Left lung (tissue), 10 donors: Measurements from ENCODE around the gene C16orf92. TPM values are rescaled to one million over a fixed set of nuclear protein-coding genes. Genes with fewer than 3 reads are reported as not detected.
A peak's percentile ranks its signal among the peaks of the same experiment; 100 is the strongest.

ENCODE experiments used
- ATAC-seq: fragments of 200-7000 bp; cut with Tn5 transposase; one replicate; pipeline ENCODE4 v1.9.1; 2020; ENCODE audit warnings: moderate library complexity
- DNase-seq, 4 donors: peaks; one replicate each; pipeline ENCODE4 v3.0.0-alpha.2; 2013 to 2020
- H3K27ac ChIP-seq, 2 donors: fragments of 200-600 bp; sonication (generic) in 1 of 2; one replicate each; pipeline versions ENCODE4 v1.5.0 to v1.8.0; 2020 to 2021
- H3K27me3 ChIP-seq, 2 donors: fragments of 200-600 bp; sonication (generic) in 1 of 2; one replicate each; pipeline versions ENCODE4 v1.5.0 to v1.8.0; 2020 to 2021
- H3K36me3 ChIP-seq, 2 donors: fragments of 200-600 bp; sonication (generic) in 1 of 2; one replicate each; pipeline versions ENCODE4 v1.5.0 to v1.8.0; 2020 to 2021
- H3K4me1 ChIP-seq, 2 donors: fragments of 200-600 bp; one replicate each; pipeline ENCODE4 v1.8.0; 2021
- H3K4me3 ChIP-seq, 2 donors: fragments of 200-600 bp; sonication (generic) in 1 of 2; one replicate each; pipeline versions ENCODE4 v1.5.0 to v1.8.0; 2020 to 2021; ENCODE audit warnings: mild to moderate bottlenecking in 1 of 2
- H3K9me3 ChIP-seq, 2 donors: fragments of 200-600 bp; sonication (generic) in 1 of 2; one replicate each; pipeline versions ENCODE4 v1.5.0 to v1.8.0; 2020 to 2021
- intact Hi-C, 2 donors: fragments of 100-400 bp; cut with DNase I; formaldehyde crosslinking; loops; one replicate each; pipeline versions ENCODE4 v1.11.2 to v1.14.2; 2022
- polyA plus RNA-seq, 6 donors: library from polyadenylated mRNA; unstranded; fragments of 120-200 nt; gene quantifications; one replicate each; pipeline ENCODE4 v1.2.1, GENCODE V29; 2013; ENCODE audit not compliant: insufficient read length in 6 of 6
- total RNA-seq, 2 donors: library from RNA; stranded (reverse); fragmentation: NEBNext Ultra II Directional; extraction: Animal tissue kit (Norgen Biotek cat#: 25700); gene quantifications; one replicate each; pipeline ENCODE4 v1.2.1, GENCODE V29; 2021
- TF ChIP-seq, protein P1 (sequence below), 2 donors: fragments of 200-600 bp; sonication (generic) in 1 of 2; IDR thresholded peaks; one replicate each; pipeline versions ENCODE4 v1.5.0 to v1.8.0; 2021; ENCODE audit warnings: antibody characterized with exemption in 2 of 2
- donor health status: DM: no; HTN: yes; CAD: no.
- donor health status: DM: no; HTN: no; CAD: no.

Gene C16orf92
- total and polyA plus RNA-seq, 8 donors = not detected

DNA sequence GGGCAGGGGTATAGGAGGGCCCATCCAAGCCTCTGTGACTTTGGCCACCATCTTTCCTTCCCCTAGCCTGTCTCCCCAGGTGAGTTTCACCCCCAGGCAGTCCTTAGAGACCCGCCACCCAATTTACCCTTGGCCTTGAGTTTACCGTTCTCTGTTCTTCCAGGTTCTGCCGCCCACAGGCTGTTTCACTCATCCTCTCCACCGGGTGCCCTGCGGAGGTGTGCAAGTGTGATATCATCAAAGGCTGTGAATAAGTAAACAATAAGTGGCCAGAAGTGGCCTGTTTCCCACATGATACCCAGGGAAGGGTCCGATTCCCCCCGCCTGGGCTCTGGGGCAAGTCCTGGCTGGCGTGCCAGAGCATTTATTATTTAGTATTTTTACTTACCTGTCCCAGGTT, 23.2 kb downstream of the C16orf92 start:
- DNase-seq (no peak), ATAC-seq (no peak)
- TF ChIP-seq, protein P1, sequence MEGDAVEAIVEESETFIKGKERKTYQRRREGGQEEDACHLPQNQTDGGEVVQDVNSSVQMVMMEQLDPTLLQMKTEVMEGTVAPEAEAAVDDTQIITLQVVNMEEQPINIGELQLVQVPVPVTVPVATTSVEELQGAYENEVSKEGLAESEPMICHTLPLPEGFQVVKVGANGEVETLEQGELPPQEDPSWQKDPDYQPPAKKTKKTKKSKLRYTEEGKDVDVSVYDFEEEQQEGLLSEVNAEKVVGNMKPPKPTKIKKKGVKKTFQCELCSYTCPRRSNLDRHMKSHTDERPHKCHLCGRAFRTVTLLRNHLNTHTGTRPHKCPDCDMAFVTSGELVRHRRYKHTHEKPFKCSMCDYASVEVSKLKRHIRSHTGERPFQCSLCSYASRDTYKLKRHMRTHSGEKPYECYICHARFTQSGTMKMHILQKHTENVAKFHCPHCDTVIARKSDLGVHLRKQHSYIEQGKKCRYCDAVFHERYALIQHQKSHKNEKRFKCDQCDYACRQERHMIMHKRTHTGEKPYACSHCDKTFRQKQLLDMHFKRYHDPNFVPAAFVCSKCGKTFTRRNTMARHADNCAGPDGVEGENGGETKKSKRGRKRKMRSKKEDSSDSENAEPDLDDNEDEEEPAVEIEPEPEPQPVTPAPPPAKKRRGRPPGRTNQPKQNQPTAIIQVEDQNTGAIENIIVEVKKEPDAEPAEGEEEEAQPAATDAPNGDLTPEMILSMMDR (IDR thresholded peaks at IDR 0.05) = no peak
- H3K27me3 ChIP-seq = peaks cover 0 to 14% of the 10 kb centered on the region in 2 donors
- H3K4me3 ChIP-seq = no peak overlapping the region
- intact Hi-C loops = no loop called here
- no peak overlapping the region for H3K27ac ChIP-seq
- H3K9me3 ChIP-seq = no peaks in the 10 kb centered on the region
- H3K36me3 ChIP-seq = no peaks in the 10 kb centered on the region
- H3K4me1 ChIP-seq = no peaks in the 10 kb centered on the region

DNA sequence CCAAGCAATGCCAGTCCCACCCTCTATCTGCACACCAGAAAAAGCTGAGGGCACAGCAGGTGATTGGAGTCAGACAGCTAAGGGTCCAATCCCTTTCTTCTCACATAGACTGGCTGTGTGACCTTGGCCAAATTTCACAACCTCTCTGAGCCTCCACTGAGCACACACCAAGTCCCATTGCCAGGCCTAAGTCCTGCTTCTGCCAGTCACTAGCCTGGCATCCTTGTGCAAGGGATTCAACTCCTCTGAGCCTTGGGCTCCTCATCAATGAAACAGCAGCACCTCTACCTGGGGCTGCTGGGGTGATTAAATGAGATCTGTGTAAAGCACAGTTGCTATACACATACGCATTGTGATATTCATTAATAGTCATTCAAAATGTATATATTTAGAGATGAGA, 23.6 kb downstream of the C16orf92 start:
- H3K4me3 ChIP-seq = no peak overlapping the region
- intact Hi-C loops = no loop called here
- no peaks in the 10 kb centered on the region for H3K9me3 ChIP-seq
- peaks cover 0 to 14% of the 10 kb centered on the region in 2 donors for H3K27me3 ChIP-seq
- no peak for ATAC-seq
- TF ChIP-seq, protein P1 (IDR thresholded peaks at IDR 0.05) = no peak
- H3K27ac ChIP-seq = no peak overlapping the region
- no peaks in the 10 kb centered on the region for H3K36me3 ChIP-seq
- DNase-seq = no peak
- H3K4me1 ChIP-seq = no peaks in the 10 kb centered on the region

DNA sequence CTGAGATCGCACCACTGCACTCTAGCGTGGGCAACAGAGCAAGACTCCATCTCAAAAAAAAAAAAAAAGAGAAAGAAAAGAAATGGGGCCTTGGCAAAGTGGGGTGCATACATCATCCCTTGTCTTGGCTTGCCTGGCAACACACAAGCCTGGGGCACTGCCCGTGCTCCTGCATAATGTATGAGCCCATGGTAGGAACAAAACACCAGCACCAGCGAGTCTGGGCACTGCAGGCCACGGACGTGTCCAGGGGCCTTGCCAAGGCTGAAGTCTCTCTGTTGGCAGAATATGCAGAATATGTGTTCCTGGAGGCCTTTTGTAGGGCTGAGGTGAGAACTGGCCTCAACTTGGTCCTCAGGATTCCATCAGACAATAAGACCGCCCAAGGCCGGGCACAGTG, 26.9 kb downstream of the C16orf92 start:
- TF ChIP-seq, protein P1 (IDR thresholded peaks at IDR 0.05) = no peak
- Histone ChIP-seq H3K4me3 (no peak overlapping the region), H3K36me3 (no peaks in the 10 kb centered on the region), H3K27me3 (peaks cover 0 to 7% of the 10 kb centered on the region in 2 donors), H3K9me3 (no peaks in the 10 kb centered on the region), H3K4me1 (peaks cover 11 to 26% of the 10 kb centered on the region in 2 donors), H3K27ac (no peak overlapping the region)
- no peak for ATAC-seq
- DNase-seq = no peak
- intact Hi-C loops = no loop called here

DNA sequence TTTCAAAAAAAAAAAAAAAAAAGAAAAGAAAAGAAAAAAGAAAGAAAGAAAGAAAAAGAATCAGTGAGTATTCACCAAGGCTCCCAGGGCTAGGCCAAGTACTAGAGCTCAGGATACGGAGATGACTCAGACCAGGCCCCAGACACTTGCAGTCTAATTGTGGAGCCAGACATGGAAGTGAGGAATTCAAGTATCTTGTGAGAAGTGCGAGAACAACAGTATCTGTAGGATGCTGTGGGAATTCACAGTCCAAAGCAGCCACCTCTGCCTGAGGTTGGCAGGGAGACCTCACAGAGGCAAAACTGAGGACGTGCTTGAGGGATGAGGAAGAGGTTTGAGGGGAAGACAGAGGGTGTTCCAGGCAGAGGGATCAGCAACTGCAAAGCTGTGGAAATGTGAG, 28.5 kb downstream of the C16orf92 start:
- H3K4me3 ChIP-seq = no peak overlapping the region
- TF ChIP-seq, protein P1 (IDR thresholded peaks at IDR 0.05) = no peak
- H3K27ac ChIP-seq = no peak overlapping the region
- intact Hi-C loops = no loop called here
- no peak for ATAC-seq
- no peaks in the 10 kb centered on the region for H3K27me3 ChIP-seq
- H3K4me1 ChIP-seq = peaks cover 11 to 30% of the 10 kb centered on the region in 2 donors
- no peak for DNase-seq
- no peaks in the 10 kb centered on the region for H3K36me3 ChIP-seq
- H3K9me3 ChIP-seq = no peaks in the 10 kb centered on the region

DNA sequence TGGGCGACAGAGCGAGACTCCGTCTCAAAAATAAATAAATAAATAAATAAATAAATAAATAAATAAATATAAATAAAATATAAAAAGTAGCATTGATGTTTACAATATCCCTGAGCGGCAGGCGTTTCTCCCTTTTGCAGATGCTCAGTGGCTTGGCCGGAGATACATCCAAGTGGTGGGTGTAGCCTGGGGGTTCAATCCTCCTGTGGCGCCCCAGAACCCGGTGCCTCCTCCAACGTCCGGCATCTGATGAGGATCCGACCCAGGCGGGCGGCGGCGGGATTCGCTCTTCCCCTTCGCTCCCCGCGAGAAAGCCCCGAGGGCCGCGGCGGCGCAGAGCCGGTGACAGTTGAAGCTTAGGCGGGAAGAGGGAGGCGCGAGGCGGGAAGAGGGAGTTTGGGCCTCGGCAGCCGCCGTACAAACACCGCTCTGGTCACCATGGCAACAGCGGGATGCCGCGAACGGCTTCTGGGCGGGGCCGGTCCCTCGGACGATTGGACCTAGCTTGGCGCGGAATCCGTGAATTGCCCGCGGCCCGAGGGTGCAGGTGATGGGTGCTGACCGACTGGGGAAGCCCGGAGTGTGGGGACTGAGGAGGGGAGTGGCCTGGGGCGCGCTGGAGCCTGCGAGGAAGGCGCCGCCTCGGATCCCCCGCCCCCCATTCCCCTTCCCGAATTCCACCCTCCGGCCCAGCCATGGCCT, 29.8 kb downstream of the C16orf92 start:
- H3K4me3 ChIP-seq = peak overlapping the region; percentile 85 to 86
- H3K9me3 ChIP-seq = no peaks in the 10 kb centered on the region
- peak; percentile 94 for ATAC-seq
- intact Hi-C loops = no loop called here
- peak overlapping the region in 1 of 2 donors; percentile 71 for H3K27ac ChIP-seq
- peaks cover 11 to 30% of the 10 kb centered on the region in 2 donors for H3K4me1 ChIP-seq
- peak; percentile 89 to 98 (median 94) for DNase-seq
- H3K27me3 ChIP-seq = no peaks in the 10 kb centered on the region
- TF ChIP-seq, protein P1 (IDR thresholded peaks at IDR 0.05) = no peak
- no peaks in the 10 kb centered on the region for H3K36me3 ChIP-seq
